ENCODE data around the gene RCAN2.

- TF ChIP-seq TOX (CRISPR knock-in tag; IDR thresholded peaks at IDR 0.05; ENCODE audit: borderline replicate concordance): no peak
- TF ChIP-seq CSDC2 (CRISPR knock-in tag; IDR thresholded peaks at IDR 0.05): no peak
- no peak for TF ChIP-seq OSR1 (CRISPR knock-in tag; IDR thresholded peaks at IDR 0.05)
- TF ChIP-seq SNAI2 (CRISPR knock-in tag; IDR thresholded peaks at IDR 0.05): no peak
- no peak for TF ChIP-seq GLIS3 (CRISPR knock-in tag; IDR thresholded peaks at IDR 0.05)
- TF ChIP-seq ZNF8 (CRISPR knock-in tag; IDR thresholded peaks at IDR 0.05): no peak
- no peak for TF ChIP-seq ISL1 (CRISPR knock-in tag; IDR thresholded peaks at IDR 0.05)
- no peak for TF ChIP-seq ZFP3 (CRISPR knock-in tag; IDR thresholded peaks at IDR 0.05)
These were observed 236.9 kb downstream of the RCAN2 start for GRCh38 chr6:46254331-46254730.

Measured in SK-N-SH treated with all-trans-retinoic acid at 6 μM for 48 hours (cell line).